ENCODE data around the gene CDHR2. TPM values are rescaled to one million over a fixed set of nuclear protein-coding genes. Genes with fewer than 3 reads are reported as not detected.

The CDHR2 gene
- total RNA-seq, 1 donor from 2014 or later: 0.45 TPM

DNA sequence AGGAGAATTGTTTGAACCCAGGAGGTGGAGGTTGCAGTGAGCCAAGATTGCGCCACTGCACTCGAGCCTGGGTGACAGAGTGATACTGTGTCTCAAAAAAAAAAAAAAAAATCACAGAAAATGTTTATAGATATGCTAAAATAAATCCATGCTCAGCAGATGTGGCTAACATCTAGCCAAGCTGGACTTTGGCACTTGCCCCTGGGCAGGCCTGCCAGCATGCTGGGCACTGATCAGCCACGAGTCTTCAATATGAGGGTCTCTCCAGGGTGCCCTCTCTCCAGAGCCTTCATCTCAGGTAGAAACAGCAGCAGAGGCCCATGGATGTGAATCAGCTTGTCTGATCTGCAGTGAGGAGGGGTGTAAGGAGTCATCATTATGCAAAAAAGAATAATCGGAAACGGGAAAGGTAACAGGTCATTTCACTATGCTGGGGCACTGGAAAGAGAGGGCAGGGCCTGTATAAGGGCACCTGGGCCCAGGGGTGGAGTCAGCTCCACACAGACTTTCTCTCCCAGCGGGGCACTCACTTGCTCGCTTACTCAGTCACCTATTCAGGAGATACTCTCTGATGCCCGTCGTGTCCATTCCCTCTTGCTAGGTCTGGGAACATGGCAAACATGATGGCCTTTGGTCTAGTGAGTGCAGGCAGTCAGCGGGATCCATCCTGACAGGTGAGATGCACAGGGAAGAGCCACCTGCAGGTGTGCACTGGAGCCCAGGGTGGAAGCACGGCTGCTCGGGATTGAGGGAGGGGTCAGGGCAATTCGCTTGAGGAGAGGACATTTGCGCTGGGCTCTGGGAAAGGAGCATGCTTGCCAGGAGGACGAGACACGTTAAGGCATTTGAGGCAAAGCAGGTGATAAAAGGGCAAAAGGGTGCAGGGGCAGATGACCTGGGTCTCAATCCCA is 29.1 kb upstream of the CDHR2 start:
- no peaks in the 10 kb centered on the region for H3K36me3 Mint-ChIP-seq

DNA sequence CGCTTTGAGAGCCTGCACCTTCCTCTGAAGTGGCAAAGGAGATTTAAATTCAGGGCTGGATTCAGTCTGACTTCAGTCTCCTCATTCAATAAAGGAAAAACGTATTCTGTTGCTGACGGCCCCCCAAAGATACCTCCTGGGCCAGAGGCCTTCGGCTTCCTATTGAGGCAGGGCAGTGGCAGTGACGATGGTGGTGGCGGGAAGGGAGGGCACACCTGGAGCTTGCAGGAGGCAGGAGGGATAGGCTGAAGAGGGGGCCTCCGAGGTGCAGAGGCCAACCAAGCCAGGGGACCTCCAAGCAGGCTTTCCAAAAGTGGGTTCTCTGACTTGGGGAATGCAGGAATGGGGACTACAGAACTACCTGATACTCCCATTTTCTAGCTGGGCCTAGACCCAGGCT is 27.9 kb upstream of the CDHR2 start:
- Mint-ChIP-seq H3K27me3 (ENCODE audit: low read depth) (no peaks in the 10 kb centered on the region), H3K27ac (no peak overlapping the region), H3K4me3 (no peak overlapping the region), H3K36me3 (peaks cover 5% of the 10 kb centered on the region), H3K4me1 (no peaks in the 10 kb centered on the region), H3K9me3 (no peaks in the 10 kb centered on the region)
- DNase-seq (ENCODE audit: low spot score in 2 of 2, unreplicated experiment in 2 of 2): no peak
- TF ChIP-seq, protein P1, sequence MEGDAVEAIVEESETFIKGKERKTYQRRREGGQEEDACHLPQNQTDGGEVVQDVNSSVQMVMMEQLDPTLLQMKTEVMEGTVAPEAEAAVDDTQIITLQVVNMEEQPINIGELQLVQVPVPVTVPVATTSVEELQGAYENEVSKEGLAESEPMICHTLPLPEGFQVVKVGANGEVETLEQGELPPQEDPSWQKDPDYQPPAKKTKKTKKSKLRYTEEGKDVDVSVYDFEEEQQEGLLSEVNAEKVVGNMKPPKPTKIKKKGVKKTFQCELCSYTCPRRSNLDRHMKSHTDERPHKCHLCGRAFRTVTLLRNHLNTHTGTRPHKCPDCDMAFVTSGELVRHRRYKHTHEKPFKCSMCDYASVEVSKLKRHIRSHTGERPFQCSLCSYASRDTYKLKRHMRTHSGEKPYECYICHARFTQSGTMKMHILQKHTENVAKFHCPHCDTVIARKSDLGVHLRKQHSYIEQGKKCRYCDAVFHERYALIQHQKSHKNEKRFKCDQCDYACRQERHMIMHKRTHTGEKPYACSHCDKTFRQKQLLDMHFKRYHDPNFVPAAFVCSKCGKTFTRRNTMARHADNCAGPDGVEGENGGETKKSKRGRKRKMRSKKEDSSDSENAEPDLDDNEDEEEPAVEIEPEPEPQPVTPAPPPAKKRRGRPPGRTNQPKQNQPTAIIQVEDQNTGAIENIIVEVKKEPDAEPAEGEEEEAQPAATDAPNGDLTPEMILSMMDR (IDR thresholded peaks at IDR 0.05; ENCODE audit: unreplicated experiment): no peak

More for the DNA sequence above, 29.1 kb upstream of the CDHR2 start:
- H3K9me3 Mint-ChIP-seq: no peaks in the 10 kb centered on the region
- no peak overlapping the region for H3K27ac Mint-ChIP-seq
- no peak overlapping the region for H3K4me3 Mint-ChIP-seq
- no peaks in the 10 kb centered on the region for H3K4me1 Mint-ChIP-seq
- no peak for DNase-seq (ENCODE audit: low spot score in 2 of 2, unreplicated experiment in 2 of 2)
- TF ChIP-seq, protein P1 (IDR thresholded peaks at IDR 0.05; ENCODE audit: unreplicated experiment): no peak
- H3K27me3 Mint-ChIP-seq (ENCODE audit: low read depth): no peaks in the 10 kb centered on the region

DNA sequence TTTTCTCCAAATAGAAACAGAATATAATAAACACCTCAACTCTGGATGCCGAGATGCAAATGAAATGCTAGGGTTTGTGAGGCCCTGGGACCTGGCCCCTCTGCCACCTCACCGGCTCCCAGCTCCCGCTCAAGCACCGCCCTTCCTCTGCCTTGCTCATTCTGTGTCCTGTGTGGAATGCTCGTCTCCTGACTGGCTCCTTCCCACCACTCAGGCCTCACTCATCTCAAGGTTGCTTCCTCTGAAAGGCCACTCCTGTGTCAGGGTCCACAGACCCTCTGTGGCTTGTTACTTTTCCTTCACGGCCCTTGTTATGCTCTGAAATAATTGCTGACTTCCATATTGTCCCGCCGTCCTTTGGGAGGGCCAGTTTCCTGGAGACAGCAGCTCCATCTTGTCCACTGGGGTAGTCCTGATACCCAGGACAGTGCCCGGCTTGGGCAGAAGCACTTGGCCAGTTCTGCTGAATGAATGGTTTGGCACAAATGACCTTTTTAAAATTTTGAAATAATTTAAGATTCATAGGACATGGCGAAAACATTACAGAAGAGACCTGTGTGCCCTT is 27.4 kb upstream of the CDHR2 start:
- H3K9me3 Mint-ChIP-seq: no peaks in the 10 kb centered on the region
- TF ChIP-seq, protein P1 (IDR thresholded peaks at IDR 0.05; ENCODE audit: unreplicated experiment): no peak
- no peaks in the 10 kb centered on the region for H3K4me1 Mint-ChIP-seq
- peaks cover 5% of the 10 kb centered on the region for H3K36me3 Mint-ChIP-seq
- no peak overlapping the region for H3K4me3 Mint-ChIP-seq
- no peaks in the 10 kb centered on the region for H3K27me3 Mint-ChIP-seq (ENCODE audit: low read depth)
- DNase-seq (ENCODE audit: low spot score in 2 of 2, unreplicated experiment in 2 of 2): no peak
- H3K27ac Mint-ChIP-seq: no peak overlapping the region

DNA sequence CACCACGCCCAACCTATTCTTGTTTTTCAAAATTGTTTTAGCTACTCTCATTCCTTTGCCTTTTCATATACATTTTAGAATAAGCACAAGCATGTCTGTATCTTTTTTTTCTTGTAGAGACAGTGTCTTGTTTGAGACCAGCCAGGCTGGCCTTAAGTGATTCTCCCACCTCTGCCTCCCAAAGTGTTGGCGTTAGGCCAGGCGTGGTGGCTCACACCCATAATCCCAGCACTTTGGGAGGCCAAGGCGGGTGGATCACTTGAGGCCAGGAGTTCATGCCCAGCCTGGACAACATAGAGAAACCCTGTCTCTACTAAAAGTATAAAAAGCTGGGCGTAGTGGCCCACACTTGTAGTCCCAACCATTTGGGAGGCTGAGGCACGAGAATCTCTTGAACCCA is 25.0 kb upstream of the CDHR2 start:
- Mint-ChIP-seq H3K4me1 (no peaks in the 10 kb centered on the region), H3K9me3 (no peaks in the 10 kb centered on the region), H3K36me3 (peaks cover 12% of the 10 kb centered on the region), H3K27ac (no peak overlapping the region), H3K4me3 (no peak overlapping the region), H3K27me3 (ENCODE audit: low read depth) (no peaks in the 10 kb centered on the region)
- no peak for DNase-seq (ENCODE audit: low spot score in 2 of 2, unreplicated experiment in 2 of 2)
- TF ChIP-seq, protein P1 (IDR thresholded peaks at IDR 0.05; ENCODE audit: unreplicated experiment): no peak

DNA sequence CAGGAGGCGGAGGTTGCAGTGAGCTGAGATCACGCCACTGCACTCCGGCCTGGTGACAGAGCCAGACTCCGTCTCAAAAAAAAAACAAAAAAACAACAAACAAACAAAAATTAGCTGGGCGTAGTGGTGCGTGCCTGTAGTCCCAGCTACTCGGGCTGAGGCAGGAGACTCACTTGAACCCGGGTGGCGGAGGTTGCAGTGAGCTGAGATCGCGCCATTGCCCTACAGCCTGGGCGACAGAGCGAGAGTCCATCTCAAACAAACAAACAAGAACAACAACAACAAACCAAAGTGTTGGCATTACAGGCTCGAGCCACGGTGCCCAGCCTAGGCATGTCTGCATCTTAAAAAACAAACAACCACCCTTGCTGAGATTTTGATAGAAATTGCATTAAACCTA is 24.2 kb upstream of the CDHR2 start:
- H3K27ac Mint-ChIP-seq: no peak overlapping the region

More for the DNA sequence above, 24.2 kb upstream of the CDHR2 start:
- Mint-ChIP-seq H3K4me3 (no peak overlapping the region), H3K27me3 (ENCODE audit: low read depth) (no peaks in the 10 kb centered on the region), H3K36me3 (peaks cover 12% of the 10 kb centered on the region), H3K9me3 (no peaks in the 10 kb centered on the region), H3K4me1 (no peaks in the 10 kb centered on the region)
- DNase-seq (ENCODE audit: low spot score in 2 of 2, unreplicated experiment in 2 of 2): no peak
- TF ChIP-seq, protein P1 (IDR thresholded peaks at IDR 0.05; ENCODE audit: unreplicated experiment): no peak

All from mesothelial cell of epicardium (in vitro differentiated cells).